GM21528 (cell line): ENCODE data around the gene CRYAB.

Source experiments
- ATAC-seq: cut with Tn5 transposase; IDR thresholded peaks from one replicate; pipeline ENCODE4 v1.9.1; 2021; ENCODE audit warnings: mild to moderate bottlenecking, moderate library complexity; ENCODE audit not compliant: unreplicated experiment, low FRiP score

CRYAB gene, protein sequence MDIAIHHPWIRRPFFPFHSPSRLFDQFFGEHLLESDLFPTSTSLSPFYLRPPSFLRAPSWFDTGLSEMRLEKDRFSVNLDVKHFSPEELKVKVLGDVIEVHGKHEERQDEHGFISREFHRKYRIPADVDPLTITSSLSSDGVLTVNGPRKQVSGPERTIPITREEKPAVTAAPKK

GRCh38 chr11:111911563-111912401, at the start of gene CRYAB:
TSS of gene CRYAB (minus strand) at chr11:111911770. CDS start at chr11:111911724, 46 bp downstream.
- no peak for ATAC-seq

DNA sequence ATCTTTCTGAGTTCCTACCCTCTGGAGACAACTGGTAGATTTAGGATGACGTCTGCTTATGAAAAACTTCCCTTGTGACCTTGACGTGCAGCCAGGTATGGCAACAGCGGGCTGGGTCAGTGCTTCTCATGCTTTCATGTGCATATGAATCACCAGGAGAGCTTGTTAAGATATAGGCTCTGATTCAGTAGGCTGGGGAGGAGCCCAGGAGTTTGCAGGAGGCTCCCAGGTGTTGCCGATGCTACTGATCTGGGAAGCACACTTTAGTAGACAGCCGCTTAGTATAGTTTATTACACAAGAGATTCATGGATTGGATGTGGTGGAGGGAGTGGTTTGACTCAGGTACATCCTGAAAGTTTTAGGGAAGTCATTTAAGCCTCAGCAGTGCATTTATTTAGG, 49.3 kb upstream of the CRYAB start:
- no peak for ATAC-seq

DNA sequence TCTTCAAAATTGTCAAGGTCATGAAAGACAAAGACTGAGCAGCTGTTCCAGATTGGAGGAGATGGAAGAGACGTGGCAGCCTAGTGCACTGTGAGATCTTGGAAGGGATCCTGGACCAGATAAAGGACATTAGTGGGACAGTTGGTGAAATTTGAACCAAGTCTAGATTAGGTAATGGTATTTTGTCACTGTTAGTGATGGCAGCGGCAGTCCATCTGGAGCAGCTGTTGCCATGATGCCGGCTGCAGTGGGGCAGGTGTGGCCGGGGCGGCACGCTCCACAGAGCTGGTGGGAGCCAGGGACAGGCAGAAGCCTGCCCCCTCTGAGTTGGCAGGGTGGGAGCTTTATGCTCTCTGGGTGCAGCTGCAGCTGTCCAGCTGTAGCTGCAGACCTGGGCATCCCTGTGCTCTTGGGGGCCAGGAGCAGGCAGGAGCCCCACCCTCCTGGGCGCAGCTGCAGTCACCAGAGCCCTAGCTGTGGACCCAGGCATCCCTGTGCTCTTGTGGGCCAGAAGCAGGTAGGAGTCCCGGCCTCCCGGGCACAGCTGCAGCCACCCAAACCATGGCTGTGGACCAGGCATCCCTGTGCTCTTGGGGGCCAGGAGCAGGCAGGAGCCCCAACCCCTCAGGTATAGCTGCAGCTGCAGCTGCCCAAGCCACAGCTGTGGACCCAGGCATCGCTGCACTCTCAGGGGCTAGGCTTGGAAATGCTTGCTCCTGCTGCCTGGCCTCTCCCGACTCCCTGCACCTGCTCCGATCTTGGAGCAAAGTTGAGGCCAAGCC, 46.3 kb upstream of the CRYAB start:
- ATAC-seq = no peak

DNA sequence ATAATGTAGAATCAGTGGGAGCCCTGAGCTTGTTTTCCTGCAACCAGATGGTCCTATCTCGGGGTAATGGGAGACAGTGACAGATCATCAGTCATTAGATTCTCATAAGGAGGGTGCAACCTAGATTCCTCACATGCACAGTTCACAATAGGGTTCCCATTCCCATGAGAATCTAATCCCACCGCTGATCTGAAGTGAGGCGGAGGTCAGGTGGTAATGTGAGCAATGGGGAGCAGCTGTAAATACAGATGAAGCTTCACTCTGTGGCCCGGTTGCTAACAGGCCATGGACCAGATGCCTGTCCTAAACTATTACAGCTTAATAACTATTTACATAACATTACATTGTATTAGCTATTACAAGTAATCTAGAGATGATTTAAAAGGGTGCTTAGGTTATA, 42.6 kb upstream of the CRYAB start:
- no peak for ATAC-seq

DNA sequence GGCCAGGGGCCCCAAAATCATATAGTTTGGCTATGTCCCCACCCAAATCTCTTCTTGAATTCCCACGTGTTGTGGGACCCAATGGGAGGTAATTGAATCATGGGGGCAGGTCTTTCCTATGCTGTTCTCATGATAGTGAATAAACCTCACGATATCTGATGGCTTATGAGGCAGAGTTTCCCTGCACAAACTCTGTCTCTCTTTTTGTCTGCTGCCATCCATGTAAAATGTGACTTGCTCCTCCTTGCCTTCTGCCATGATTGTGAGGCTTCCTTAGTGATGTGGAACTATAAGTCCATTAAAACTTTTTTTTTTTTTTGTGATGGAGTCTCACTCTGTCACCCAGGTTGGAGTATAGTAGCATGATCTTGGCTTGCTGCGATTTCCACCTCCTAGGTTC, 40.0 kb upstream of the CRYAB start:
- ATAC-seq = no peak

- ATAC-seq = no peak
Measured at GRCh38 chr11:111949519-111950426, 38.2 kb upstream of the CRYAB start.

GRCh38 chr11:111947143-111947542, 35.6 kb upstream of the CRYAB start:
- ATAC-seq = no peak

DNA sequence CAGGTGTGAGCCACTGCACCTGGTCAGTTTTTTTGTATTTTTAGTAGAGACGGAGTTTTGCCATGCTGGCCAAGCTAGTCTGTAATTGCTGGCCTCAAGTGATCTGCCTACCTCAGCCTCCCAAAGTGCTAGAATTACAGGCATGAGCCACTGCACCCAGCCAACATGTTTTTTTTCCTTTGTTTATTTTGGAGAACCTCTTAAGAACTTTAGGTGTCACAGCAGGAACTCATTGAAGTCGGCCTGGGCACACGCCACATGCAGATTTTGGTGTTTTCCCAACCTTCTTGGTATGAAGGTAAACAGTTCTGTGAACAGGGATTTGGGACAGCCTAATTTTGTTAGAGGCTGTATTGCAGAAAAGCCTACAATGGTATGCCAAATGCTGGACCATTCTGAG, 34.9 kb upstream of the CRYAB start:
- ATAC-seq = no peak

DNA sequence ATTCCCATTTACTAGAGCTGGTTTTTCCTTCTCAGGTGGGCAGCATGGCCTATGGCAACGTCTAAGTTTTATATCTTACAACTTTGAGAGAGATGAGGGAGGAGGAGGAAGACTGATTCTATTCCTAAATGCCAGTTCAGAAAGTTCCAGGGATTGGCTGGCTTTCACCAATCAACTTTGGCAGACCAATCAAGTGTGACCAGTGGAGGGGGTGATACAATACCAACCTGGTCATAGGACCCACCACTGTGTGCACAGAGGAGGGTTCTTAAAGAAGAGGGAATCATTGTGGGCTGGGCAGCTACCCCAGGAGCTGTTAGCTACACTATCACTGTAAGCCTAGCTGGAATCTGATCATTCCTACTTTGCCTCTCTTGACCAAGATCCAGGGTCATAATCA, 33.6 kb upstream of the CRYAB start:
- ATAC-seq = no peak

DNA sequence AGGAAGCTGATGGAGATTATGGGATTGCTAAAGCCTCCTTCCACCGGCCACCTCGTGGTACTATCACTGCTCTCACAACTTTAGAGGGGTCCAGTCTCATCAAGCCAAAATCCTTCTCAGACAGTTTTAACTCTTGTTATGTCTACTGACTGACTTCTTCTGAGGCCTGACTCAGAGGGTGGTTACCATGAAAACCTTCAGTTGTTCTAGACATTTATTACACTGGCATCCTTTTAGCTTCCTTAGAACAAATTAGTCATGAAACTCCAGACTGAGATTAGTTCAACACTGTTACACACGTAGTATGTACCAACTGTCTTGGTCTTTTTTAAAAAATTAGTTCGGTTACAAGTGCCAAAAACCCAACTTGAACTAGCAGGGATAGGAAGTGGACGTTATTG, 33.1 kb upstream of the CRYAB start:
- ATAC-seq = no peak

GRCh38 chr11:111944139-111944538, 32.6 kb upstream of the CRYAB start:
- no peak for ATAC-seq

GRCh38 chr11:111942829-111943228, 31.3 kb upstream of the CRYAB start:
- ATAC-seq = no peak

- ATAC-seq = no peak
Measured at GRCh38 chr11:111941963-111942362, 30.4 kb upstream of the CRYAB start.

- ATAC-seq = no peak
Measured at GRCh38 chr11:111939836-111940604, 28.4 kb upstream of the CRYAB start.

- peak; percentile 77 for ATAC-seq
Measured at GRCh38 chr11:111938687-111939160, 27.2 kb upstream of the CRYAB start.

GRCh38 chr11:111937844-111938243, 26.3 kb upstream of the CRYAB start:
- ATAC-seq = no peak

GRCh38 chr11:111937461-111937769, 25.8 kb upstream of the CRYAB start:
- ATAC-seq = no peak

DNA sequence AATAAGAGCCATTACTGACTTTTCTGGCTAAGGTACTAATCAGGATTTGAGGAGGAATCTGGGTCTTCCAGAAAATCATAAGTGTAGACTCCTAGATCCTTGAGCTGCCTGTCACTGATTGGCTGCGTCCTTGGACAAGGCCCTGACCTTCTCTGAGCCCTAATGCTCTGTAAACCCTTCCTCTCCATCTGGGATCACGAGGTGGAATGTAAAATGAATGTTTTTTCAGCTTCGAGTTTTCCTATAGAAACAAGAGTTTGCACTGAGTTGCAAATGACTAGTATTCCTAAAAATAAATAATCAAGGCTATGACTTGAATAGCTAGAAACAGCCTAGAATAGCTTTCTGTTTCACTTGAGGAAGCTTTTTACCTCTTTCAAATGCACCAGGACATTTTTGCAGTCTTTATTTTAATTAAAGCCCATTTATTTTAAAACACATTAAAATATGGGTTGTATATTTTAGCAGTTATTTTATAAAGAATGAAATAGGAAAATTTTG, 24.5 kb upstream of the CRYAB start:
- ATAC-seq = no peak

DNA sequence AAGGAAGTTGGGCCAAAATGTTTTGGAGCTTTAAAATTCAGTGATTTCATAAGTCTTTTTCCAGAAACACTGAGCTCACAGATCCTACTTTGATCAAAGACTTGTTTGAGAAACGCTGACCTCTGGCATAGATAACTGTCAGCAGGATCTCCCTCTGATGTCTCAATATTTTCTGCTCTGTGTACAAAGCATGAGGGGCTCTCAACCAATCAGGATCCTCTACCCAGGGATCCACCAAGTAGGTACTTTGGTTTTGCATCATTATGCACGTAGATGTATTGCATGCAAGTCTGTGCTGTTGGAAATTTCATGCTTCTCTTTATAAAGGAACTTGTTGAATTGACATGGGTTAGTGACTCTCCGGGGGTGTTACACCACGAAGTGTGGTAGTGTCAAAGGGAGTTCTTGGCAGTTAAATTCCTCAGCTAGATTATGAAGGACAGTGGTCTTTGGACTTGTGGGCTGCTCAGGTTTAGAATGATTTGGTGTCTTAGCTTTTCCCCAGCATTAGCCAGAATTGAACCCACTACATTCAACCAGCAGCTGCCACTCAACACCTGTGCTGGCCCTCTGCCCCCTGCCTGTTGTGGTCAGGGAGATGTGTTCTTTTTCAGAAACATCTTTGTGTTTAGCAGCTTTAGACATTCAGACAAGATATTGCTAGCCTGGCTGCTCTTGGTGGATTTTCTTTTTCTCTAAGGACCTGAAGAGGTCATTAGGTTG, 23.9 kb upstream of the CRYAB start:
- ATAC-seq = no peak
